Mononuclear cell (primary cell): ENCODE data around the gene TMEM237. TPM values are rescaled to one million over a fixed set of nuclear protein-coding genes. Genes with fewer than 3 reads are reported as not detected.
A peak's percentile ranks its signal among the peaks of the same experiment; 100 is the strongest.
"Not testable (repeated sequence)": the region's sequence is repeated elsewhere in the genome, so short reads cannot be mapped to it uniquely, and the experiment has no call there.

Experiments used
- H3K27me3 ChIP-seq: 2 replicates; pipeline ENCODE4 v1.6.0; 2011; ENCODE audit warnings: low read length, control low read depth; ENCODE audit not compliant: insufficient read depth
- H3K4me1 ChIP-seq: 2 replicates; pipeline ENCODE4 v1.5.1; 2011; ENCODE audit warnings: mild to moderate bottlenecking, low read length, control low read depth; ENCODE audit not compliant: insufficient read depth
- H3K4me3 ChIP-seq: 2 replicates; pipeline ENCODE4 v1.5.1; 2011; ENCODE audit warnings: mild to moderate bottlenecking, low read length, moderate library complexity
- H3K9me3 ChIP-seq: 2 replicates; pipeline ENCODE4 v1.5.1; 2011; ENCODE audit warnings: low read depth, mild to moderate bottlenecking, control low read depth, low read length
- total RNA-seq: library from RNA; depleted of rRNA; stranded (reverse); fragments of >200 nt; gene quantifications from one replicate; pipeline ENCODE4 v1.2.3, GENCODE V29; 2012

The TMEM237 gene, protein sequence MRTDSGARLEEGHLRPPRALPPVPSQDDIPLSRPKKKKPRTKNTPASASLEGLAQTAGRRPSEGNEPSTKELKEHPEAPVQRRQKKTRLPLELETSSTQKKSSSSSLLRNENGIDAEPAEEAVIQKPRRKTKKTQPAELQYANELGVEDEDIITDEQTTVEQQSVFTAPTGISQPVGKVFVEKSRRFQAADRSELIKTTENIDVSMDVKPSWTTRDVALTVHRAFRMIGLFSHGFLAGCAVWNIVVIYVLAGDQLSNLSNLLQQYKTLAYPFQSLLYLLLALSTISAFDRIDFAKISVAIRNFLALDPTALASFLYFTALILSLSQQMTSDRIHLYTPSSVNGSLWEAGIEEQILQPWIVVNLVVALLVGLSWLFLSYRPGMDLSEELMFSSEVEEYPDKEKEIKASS
- 4.2 TPM for total RNA-seq

DNA sequence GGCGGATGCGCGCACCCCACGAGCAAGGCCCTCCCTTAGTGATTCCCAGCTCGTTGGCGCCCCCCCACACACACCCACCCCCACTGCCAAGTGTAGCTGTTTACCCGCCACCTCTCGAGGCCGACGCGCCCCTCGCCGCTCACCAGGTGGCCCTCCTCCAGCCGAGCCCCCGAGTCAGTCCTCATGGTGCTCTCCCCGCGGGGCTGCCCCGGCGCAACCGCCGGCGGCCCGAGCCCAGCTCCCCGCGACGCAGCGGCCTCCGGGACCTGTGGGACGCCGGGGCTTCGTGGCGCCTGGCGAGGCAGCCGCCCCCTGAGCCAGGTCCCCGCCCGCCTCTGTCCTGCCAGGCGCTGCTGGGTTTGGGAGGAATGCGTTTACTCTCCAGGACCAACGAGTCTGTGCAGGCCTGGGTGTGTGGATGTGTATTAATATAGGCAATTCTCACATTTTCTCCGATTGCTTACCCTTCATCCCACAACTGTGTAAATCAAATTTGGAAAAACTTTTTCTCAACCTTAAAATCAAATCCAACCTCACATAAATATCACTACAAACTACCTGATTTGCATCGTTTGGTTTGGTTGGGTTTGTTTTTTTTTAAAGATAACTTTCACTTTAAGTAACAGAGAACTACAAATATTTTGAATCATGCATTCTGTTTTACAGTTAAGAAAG is at the start of gene TMEM237:
TSS of gene TMEM237 (minus strand) at position 288 of the 675 bp plus-strand sequence. CDS start at position 185, 103 bp downstream.
- H3K9me3 ChIP-seq = no peaks in the 10 kb centered on the region
- peaks cover 7% of the 10 kb centered on the region for H3K4me1 ChIP-seq
- H3K27me3 ChIP-seq = no peaks in the 10 kb centered on the region
- peak within 1 kb of the TSS; percentile 86 for H3K4me3 ChIP-seq

DNA sequence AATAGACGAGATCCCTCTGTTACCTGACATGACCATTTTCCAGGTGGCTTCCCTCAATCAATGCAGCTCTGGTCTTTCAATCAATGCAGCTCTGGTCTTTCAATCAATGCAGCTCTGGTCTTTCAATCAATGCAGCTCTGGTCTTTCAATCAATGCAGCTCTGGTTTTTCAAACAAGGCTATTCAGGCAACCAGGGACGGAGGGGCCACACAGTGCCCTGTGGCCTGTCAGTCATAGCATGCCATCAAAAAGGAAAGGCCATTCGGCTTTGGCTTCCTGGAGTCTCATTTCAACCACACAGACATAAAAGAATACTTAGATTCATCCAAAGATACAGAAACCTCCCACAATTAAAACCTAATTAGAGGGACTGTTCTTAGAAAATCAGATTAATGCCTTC is 41.9 kb upstream of the TMEM237 start:
- Histone ChIP-seq H3K4me3 (no peak overlapping the region), H3K4me1 (no peaks in the 10 kb centered on the region), H3K9me3 (no peaks in the 10 kb centered on the region), H3K27me3 (peaks cover 2% of the 10 kb centered on the region)

DNA sequence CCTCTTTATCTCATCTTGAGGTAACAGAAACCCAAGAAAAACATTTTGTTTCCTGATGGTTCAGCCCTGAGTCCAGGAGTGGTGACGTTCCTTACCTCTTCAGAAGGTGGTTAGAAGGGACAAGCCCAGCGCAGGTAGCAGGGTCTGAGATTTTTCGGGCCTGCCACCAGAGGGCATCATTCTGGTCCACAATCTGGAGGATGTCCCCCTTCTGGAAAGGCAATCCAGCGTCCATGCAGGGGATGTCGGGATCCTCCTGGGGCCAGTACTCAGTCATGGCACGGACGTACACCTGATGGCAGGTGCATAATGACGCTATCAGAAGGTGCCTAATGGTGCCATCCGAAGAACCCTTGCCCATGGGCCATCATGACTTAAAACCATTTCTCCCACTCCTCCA is 37.4 kb upstream of the TMEM237 start:
- Histone ChIP-seq H3K4me1 (no peaks in the 10 kb centered on the region), H3K4me3 (no peak overlapping the region), H3K27me3 (no peaks in the 10 kb centered on the region), H3K9me3 (no peaks in the 10 kb centered on the region)

DNA sequence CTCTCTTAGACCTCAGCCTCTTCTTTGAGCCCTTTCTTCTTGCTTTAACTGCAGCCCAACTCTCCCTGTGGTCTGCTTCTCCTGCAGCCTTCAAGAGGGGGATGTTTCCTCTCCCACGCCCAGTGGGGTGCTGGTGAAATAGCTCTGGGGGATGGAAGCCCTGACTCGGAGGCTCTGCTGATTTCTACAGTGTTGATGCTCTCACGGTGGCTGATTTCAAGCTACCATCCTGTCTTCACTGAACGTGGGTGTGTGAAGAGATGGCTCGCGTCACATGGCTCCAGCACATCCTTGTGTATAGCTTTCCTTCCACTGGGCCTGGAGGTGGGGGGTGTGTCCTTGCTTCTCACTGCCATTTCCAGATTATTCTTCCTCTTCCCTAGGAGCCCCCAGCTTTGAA is 35.1 kb upstream of the TMEM237 start:
- Histone ChIP-seq H3K9me3 (no peaks in the 10 kb centered on the region), H3K4me3 (no peak overlapping the region), H3K4me1 (no peaks in the 10 kb centered on the region), H3K27me3 (no peaks in the 10 kb centered on the region)

DNA sequence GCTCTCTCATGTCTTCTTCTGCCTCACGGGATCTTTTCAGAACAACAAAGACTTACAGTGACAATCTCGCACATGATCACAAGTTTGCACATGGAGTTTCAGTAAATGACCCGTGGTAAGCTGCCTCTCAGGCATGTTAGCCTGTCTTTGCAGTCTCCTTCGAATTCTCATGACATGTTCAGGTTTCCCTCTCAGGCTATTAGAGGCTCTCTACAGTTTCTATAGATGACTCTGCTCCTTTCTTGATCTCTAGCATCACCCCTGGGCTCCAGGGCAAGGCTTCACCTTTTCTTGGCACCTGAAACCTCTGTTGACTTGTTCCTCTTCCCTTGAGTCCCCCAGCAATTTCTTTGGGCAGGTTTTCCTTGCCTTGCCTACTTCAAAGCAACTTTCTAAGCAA is 32.2 kb upstream of the TMEM237 start:
- Histone ChIP-seq H3K4me1 (no peaks in the 10 kb centered on the region), H3K4me3 (no peak overlapping the region), H3K27me3 (no peaks in the 10 kb centered on the region), H3K9me3 (no peaks in the 10 kb centered on the region)

DNA sequence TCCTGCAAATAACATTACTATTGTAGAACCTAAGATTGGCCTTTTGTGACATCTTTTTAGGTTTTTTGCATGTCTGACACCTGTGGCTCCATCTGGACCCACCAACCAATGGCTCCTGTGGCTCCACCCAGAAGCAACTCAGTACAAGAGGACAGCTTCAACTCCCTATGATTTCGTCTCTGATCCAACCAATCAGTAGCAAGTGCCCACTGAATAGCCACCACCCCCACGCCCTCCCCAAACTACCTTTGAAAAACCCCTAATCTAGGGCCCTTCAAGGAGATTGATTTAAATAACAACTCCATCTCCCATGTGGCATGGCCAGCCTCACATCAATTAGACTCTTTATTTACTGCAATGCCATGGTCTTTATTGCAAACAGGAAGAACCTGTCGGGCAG is 31.5 kb upstream of the TMEM237 start:
- no peak overlapping the region for H3K4me3 ChIP-seq
- no peaks in the 10 kb centered on the region for H3K27me3 ChIP-seq
- no peaks in the 10 kb centered on the region for H3K4me1 ChIP-seq
- H3K9me3 ChIP-seq = no peaks in the 10 kb centered on the region

DNA sequence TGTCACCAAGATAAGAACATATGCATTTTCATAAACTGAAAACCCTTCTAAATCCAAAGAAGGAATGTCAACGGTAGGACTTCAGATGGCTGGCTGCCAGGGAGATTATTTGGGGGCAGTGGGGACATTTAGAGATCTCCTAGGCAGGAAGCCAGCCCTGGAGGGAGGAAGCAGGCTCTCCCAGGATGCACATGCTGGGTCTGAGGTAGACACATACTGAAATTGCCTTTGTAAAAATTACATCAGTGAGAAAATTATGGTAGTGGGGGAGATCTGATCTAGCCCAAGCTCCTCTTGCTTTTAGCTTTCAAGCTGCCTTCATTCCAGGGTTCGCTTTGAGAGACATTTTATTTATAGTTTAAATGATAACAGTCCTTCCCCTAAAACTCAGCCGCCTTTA is 31.0 kb upstream of the TMEM237 start:
- Histone ChIP-seq H3K9me3 (no peaks in the 10 kb centered on the region), H3K27me3 (no peaks in the 10 kb centered on the region), H3K4me1 (no peaks in the 10 kb centered on the region)

DNA sequence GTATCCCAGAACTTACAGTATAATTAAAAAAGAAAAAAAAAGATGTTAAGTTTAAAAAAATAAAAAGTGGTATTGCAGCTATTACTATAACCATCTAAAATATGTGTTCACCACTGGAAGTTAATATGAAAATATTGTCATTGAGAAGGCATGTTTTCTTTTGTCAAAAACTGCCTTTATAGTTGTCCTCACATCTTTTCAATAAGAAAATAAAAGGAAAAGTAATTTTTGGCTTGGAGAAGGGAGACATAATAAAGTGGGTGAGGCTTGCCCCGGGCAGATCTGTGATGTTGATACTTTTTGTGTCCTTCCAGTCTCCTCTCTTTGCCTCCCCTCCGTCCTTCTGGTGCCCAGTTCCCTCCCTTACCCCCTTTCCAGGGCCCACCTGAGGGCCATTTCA is 30.2 kb upstream of the TMEM237 start:
- Histone ChIP-seq H3K4me3 (no peak overlapping the region), H3K4me1 (no peaks in the 10 kb centered on the region), H3K27me3 (no peaks in the 10 kb centered on the region), H3K9me3 (no peaks in the 10 kb centered on the region)

More for the DNA sequence above, 31.0 kb upstream of the TMEM237 start:
- H3K4me3 ChIP-seq = no peak overlapping the region

DNA sequence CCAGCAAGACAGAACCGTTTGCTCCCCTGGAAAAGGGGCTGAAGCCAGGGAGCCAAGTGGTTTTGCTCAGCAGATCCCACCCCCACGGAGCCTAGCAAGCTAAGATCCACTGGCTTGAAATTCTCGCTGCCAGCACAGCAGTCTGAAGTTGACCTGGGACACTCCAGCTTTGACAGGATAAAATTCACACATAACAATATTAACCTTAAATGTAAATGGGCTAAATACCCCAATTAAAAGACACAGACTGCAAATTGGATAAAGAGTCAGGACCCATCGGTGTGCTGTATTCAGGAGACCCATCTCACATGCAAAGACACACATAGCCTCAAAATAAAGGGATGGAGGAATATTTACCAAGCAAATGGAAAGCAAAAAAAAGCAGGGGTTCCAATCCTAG is 27.9 kb upstream of the TMEM237 start:
- not testable (repeated sequence) for H3K9me3 ChIP-seq, H3K27me3 ChIP-seq, H3K4me1 ChIP-seq, H3K4me3 ChIP-seq

DNA sequence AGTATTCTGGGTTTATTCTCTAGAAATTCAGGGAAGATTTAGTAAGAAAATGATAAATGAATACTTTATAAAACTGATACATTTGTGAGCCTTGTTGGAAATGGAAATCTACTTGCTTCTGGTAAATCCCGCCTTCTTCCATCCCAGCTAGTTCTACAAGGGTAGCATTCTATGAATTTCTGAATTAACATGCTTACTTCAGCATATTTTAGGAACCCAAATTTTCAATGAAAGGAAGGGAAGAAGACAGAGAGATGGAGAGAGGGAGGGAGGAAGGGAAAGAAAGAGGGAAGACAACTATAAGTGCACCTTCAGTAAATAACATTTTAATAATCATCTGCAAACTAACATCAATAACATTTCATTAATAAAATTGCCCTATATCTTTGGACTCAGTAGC is 26.6 kb upstream of the TMEM237 start:
- Histone ChIP-seq H3K27me3 (no peaks in the 10 kb centered on the region), H3K4me3 (no peak overlapping the region)

DNA sequence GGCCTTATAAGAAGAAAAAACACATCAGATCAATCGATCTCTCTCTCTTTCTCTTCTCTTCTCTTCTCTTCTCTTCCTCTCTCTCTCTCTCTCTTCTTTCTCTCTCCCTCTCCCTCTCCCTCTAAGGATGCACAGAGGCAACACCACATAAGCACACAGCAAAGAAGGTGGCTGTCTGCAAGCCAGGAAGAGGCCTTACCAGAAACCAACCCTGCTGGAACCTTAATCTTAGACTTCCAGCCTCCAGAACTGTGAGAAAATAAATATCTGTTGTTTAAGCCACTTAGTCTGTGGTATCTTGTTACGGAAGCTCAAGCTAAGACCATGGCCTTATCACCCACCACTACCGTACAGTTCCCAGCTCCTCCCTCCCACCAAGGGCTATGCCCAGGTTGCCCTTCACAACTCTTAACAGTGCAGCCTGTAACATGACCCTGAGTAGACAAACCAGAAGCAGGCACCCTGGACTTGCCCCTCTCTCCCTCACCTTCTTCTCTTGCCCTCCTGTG is 25.2 kb upstream of the TMEM237 start:
- H3K27me3 ChIP-seq = no peaks in the 10 kb centered on the region
- H3K4me1 ChIP-seq = no peaks in the 10 kb centered on the region
- no peak overlapping the region for H3K4me3 ChIP-seq
- H3K9me3 ChIP-seq = no peaks in the 10 kb centered on the region

More for the DNA sequence above, 26.6 kb upstream of the TMEM237 start:
- Histone ChIP-seq H3K4me1 (no peaks in the 10 kb centered on the region), H3K9me3 (no peaks in the 10 kb centered on the region)

DNA sequence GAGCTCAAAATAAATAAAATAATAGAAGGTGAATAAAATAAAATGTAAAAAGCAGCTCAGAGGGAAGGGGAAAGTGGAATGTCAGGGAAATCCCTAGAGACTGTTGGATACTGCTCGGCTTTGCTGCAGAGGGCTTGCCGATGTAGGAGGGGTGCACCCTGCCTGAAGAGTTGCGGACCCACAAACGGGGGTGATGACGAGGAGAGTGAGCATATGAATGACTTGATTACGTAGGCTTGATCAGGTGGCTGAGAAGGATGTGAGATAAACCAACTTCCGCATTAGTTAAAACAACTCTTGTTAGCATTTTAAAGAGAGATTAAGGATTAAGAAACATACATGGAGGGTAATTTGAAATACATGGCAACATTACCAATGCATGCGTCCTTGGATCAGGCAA is 21.0 kb upstream of the TMEM237 start:
- Histone ChIP-seq H3K27me3 (no peaks in the 10 kb centered on the region), H3K9me3 (no peaks in the 10 kb centered on the region), H3K4me3 (no peak overlapping the region), H3K4me1 (peaks cover 5% of the 10 kb centered on the region)

DNA sequence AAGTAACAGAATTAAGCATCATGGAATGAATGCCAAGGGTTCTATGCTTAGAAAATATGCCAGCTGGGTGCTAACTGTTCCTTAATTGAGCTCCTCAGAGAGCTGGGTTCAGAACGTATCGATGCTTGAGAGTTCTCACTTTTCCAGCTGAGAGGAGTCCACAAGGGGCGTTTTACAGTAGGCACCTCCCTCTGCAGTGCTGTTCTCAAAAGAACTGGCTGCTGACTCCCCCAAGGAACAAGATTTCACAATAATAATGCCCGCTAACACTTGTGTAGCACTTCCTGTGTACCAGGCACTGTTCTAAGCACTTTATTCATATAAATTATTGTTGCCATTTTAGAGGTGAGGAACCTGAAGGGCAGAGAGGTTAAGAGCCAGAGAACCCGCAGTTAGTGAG is 18.1 kb upstream of the TMEM237 start:
- H3K9me3 ChIP-seq = no peaks in the 10 kb centered on the region
- no peak overlapping the region for H3K4me3 ChIP-seq
- peaks cover 5% of the 10 kb centered on the region for H3K4me1 ChIP-seq
- no peaks in the 10 kb centered on the region for H3K27me3 ChIP-seq

DNA sequence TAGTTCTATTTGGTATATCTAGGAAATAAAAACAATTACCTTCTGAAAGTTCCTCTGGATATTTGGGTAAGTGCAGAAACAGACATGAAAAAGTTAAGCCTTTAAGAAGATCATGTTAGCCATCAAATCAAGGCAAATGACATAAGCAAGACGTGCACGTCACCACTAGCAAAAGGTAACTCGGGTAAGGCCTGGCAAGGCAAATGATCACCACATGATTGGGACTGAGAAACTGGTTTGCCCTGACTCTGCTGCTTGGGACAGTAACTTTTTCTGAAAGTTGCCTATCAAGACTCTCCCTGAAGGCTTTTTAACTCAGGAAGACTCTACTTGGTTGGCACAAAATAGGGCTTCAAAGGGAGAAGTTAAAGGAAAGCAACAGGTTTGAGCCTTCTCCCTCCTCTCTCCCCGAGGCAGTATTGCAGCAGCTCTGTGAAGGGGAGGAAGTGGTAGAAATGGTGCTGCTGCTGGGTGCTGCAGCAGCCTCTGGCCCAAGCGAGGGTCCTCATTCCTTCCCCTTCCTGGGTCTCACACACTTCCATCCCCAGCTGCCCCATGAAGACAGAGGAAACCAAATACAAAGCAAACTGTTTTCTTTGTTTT is 17.1 kb upstream of the TMEM237 start:
- no peaks in the 10 kb centered on the region for H3K9me3 ChIP-seq
- no peaks in the 10 kb centered on the region for H3K27me3 ChIP-seq
- no peak overlapping the region for H3K4me3 ChIP-seq

DNA sequence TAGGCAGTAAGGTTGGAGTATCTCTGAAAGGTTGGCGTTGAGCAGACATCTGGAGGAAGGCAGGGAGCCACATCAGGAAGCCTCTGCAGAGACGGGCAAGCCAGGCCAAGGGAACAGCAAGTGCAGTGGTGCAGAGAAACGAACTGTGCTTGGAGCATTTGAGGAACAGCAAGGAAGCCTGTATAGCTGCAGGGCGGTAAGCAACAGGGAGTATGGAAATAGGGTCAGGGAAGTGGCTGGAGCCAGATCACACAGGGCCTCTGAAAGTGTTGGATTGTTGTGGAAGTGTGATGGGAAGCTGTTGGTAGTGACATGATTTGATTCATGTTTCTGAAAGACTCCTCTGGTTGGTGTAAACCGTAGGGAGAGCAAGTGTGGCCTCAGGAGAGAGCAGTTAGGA is 13.4 kb upstream of the TMEM237 start:
- H3K9me3 ChIP-seq = no peaks in the 10 kb centered on the region
- peaks cover 5% of the 10 kb centered on the region for H3K4me1 ChIP-seq
- no peak overlapping the region for H3K4me3 ChIP-seq
- H3K27me3 ChIP-seq = peaks cover 2% of the 10 kb centered on the region

More for the DNA sequence above, 17.1 kb upstream of the TMEM237 start:
- peaks cover 5% of the 10 kb centered on the region for H3K4me1 ChIP-seq
